GM12878 (cell line): ENCODE results near the gene RAP1GDS1. TPM values are rescaled to one million over a fixed set of nuclear protein-coding genes. Genes with fewer than 3 reads are reported as not detected.

Source experiments
- ATF7 ChIP-seq: fragments of 450-650 bp; IDR thresholded peaks from 2 replicates; pipeline ENCODE4 v1.6.1; 2016; ENCODE audit warnings: low read depth, mild to moderate bottlenecking
- CBFB ChIP-seq: IDR thresholded peaks from 2 replicates; pipeline ENCODE4 v1.6.1; 2016; ENCODE audit warnings: antibody characterized with exemption, low read depth
- EGR1 ChIP-seq, 2 experiments: IDR thresholded peaks; 1 replicate in 1 of 2; 2 replicates in 1 of 2; pipeline ENCODE4 v1.6.1; 2011 to 2012; ENCODE audit warnings: low read depth in 2 of 2, low read length in 2 of 2, borderline replicate concordance in 1 of 2, mild to moderate bottlenecking in 1 of 2, moderate library complexity in 1 of 2
- EZH2 ChIP-seq: IDR thresholded peaks from 2 replicates; pipeline ENCODE4 v1.6.1; 2012; ENCODE audit warnings: low read depth, mild to moderate bottlenecking, control low read depth, inconsistent platforms, low read length, borderline replicate concordance; ENCODE audit not compliant: control insufficient read depth
- FOXM1 ChIP-seq: IDR thresholded peaks from 2 replicates; pipeline ENCODE4 v1.6.1; 2012; ENCODE audit warnings: low read depth, mild to moderate bottlenecking, inconsistent platforms, low read length, moderate library complexity
- MTA2 ChIP-seq: fragments of 450-650 bp; IDR thresholded peaks from 2 replicates; pipeline ENCODE4 v1.6.1; 2016; ENCODE audit warnings: low read depth, mild to moderate bottlenecking, moderate library complexity
- MTA3 ChIP-seq: IDR thresholded peaks from 2 replicates; pipeline ENCODE4 v1.6.1; 2012; ENCODE audit warnings: low read length, inconsistent platforms, borderline replicate concordance
- NBN ChIP-seq: fragments of 450-650 bp; IDR thresholded peaks from 2 replicates; pipeline ENCODE4 v1.6.1; 2016
- NR2C2 ChIP-seq: IDR thresholded peaks from 2 replicates; pipeline ENCODE4 v1.6.1; 2011; ENCODE audit warnings: borderline replicate concordance, low read depth; ENCODE audit not compliant: control insufficient read depth, insufficient read length
- PAX5 ChIP-seq: IDR thresholded peaks from 2 replicates; pipeline ENCODE4 v1.6.1; 2011; ENCODE audit warnings: low read depth, low read length, borderline replicate concordance
- PML ChIP-seq: IDR thresholded peaks from 2 replicates; pipeline ENCODE4 v1.6.1; 2012; ENCODE audit warnings: low read length, inconsistent platforms
- POU2F2 ChIP-seq: IDR thresholded peaks from 3 replicates; pipeline ENCODE4 v1.6.1; 2011; ENCODE audit warnings: low read depth, mild to moderate bottlenecking, low read length, borderline replicate concordance
- RFX5 ChIP-seq: IDR thresholded peaks from 2 replicates; pipeline ENCODE4 v1.6.1; 2011; ENCODE audit warnings: low read depth, low read length, improper control_type of control experiment
- TARDBP ChIP-seq: IDR thresholded peaks from 2 replicates; pipeline ENCODE4 v1.6.1; 2016; ENCODE audit warnings: borderline replicate concordance
- TCF3 ChIP-seq: IDR thresholded peaks from 2 replicates; pipeline ENCODE4 v1.6.1; 2012; ENCODE audit warnings: low read depth, mild to moderate bottlenecking, low read length, borderline replicate concordance; ENCODE audit not compliant: insufficient read depth
- YY1 ChIP-seq: IDR thresholded peaks from 2 replicates; pipeline ENCODE4 v1.6.1; 2011; ENCODE audit warnings: low read depth, mild to moderate bottlenecking, low read length
- ZNF217 ChIP-seq: fragments of 450-650 bp; IDR thresholded peaks from 2 replicates; pipeline ENCODE4 v1.6.1; 2017; ENCODE audit warnings: antibody characterized with exemption, mild to moderate bottlenecking
- polyA plus RNA-seq, 11 experiments: library from polyadenylated mRNA; depleted of rRNA in 4 of 11; unstranded in 6 of 11; stranded (reverse) in 5 of 11; fragments of >200 nt; fragmentation: Nextera tagmentation in 4 of 11; fragmentation: Illumina TruSeq in 1 of 11; extraction: Ambion mirVana in 4 of 11; extraction: Trizol in 1 of 11; gene quantifications; 1 replicate in 1 of 11; 2 replicates in 10 of 11; pipeline versions ENCODE4 v1.2.1 to v1.2.3, GENCODE V29; 2011 to 2016; ENCODE audit warnings: inconsistent platforms in 2 of 11, missing spikeins in 2 of 11, low read depth in 1 of 11
- total RNA-seq, 4 experiments: library from RNA; depleted of rRNA in 3 of 4; stranded (reverse); fragments of >200 nt in 3 of 4; fragmentation: Illumina TruSeq in 1 of 4; extraction: Trizol in 1 of 4; gene quantifications; 2 replicates each; pipeline versions ENCODE4 v1.2.1 to v1.2.3, GENCODE V29; 2013 to 2021
- TF ChIP-seq, protein P1 (sequence below): fragments of 450-650 bp; IDR thresholded peaks from 2 replicates; pipeline ENCODE4 v1.6.1; 2017; ENCODE audit warnings: borderline replicate concordance
- TF ChIP-seq, protein P2 (sequence below): IDR thresholded peaks from 2 replicates; pipeline ENCODE4 v1.6.1; 2011; ENCODE audit warnings: low read depth, mild to moderate bottlenecking, low read length, moderate library complexity, borderline replicate concordance; ENCODE audit errors: extremely low read depth
- TF ChIP-seq, protein P3 (sequence below): IDR thresholded peaks from 2 replicates; pipeline ENCODE4 v1.6.1; 2012; ENCODE audit warnings: mild to moderate bottlenecking, low read depth, low read length
- TF ChIP-seq, protein P4 (sequence below): IDR thresholded peaks from 2 replicates; pipeline ENCODE4 v1.6.1; 2011; ENCODE audit warnings: mild to moderate bottlenecking, low read depth, low read length, moderate library complexity; ENCODE audit not compliant: insufficient replicate concordance

RAP1GDS1 gene
- total and polyA plus RNA-seq, 10 of the 15 experiments (the other 5 are each of a cell fraction or from before 2014, with no cell fraction given): 12.0 to 30.5 (median 20.7) TPM

DNA sequence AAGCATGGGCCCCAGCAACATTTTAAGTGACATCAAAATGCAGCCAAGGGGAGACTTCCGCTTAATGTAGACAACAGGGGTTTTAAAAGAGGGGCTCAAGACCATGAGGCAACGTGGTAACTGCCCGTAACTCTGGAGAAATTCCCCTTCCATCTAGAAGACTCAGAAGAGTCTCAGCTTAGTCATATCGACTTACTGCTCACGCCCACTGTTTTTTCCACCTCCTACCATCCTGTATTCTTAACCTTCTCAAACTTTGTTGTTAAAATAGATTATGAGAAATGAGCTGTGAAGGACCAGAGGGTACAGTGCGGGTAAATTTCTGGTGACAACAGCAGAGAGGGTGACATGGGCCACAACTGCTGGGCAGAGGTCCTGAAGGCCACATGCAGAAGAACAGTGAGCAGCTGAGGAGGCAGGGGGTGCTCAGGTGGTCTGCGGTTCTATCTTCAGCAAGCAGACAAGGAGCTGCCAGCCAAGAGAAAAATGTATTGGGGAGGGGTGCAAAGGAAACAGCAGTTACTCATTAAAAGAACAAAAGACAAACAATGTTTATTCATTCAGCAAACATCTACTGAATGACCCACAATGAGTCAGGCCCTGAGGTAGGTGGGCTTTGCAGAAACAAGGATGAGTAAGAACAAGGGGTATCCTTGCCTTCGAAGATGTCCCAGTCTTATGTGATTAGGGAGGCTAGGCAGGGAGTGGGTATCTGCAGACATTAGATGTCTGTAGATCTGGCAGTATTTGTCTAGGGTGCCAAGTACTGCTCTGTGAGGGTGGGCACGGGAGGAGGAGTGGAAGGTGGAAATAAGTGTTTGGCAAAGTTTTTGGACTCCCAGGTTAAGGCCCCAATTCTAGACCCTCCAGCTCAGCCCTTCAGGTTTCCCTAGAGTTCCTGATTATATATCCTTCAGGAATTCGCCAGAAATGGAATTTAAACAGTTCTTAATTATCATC lies 221.9 kb downstream of the RAP1GDS1 start (continued):
- TF ChIP-seq, protein P1, sequence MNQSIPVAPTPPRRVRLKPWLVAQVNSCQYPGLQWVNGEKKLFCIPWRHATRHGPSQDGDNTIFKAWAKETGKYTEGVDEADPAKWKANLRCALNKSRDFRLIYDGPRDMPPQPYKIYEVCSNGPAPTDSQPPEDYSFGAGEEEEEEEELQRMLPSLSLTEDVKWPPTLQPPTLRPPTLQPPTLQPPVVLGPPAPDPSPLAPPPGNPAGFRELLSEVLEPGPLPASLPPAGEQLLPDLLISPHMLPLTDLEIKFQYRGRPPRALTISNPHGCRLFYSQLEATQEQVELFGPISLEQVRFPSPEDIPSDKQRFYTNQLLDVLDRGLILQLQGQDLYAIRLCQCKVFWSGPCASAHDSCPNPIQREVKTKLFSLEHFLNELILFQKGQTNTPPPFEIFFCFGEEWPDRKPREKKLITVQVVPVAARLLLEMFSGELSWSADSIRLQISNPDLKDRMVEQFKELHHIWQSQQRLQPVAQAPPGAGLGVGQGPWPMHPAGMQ: no peak
- TF ChIP-seq, protein P2, sequence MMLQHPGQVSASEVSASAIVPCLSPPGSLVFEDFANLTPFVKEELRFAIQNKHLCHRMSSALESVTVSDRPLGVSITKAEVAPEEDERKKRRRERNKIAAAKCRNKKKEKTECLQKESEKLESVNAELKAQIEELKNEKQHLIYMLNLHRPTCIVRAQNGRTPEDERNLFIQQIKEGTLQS: no peak
- peak; percentile 80 for TF ChIP-seq MTA2
- TF ChIP-seq NBN: peak; percentile 51; the same call in 1 of the 2 replicates
- TF ChIP-seq, protein P3, sequence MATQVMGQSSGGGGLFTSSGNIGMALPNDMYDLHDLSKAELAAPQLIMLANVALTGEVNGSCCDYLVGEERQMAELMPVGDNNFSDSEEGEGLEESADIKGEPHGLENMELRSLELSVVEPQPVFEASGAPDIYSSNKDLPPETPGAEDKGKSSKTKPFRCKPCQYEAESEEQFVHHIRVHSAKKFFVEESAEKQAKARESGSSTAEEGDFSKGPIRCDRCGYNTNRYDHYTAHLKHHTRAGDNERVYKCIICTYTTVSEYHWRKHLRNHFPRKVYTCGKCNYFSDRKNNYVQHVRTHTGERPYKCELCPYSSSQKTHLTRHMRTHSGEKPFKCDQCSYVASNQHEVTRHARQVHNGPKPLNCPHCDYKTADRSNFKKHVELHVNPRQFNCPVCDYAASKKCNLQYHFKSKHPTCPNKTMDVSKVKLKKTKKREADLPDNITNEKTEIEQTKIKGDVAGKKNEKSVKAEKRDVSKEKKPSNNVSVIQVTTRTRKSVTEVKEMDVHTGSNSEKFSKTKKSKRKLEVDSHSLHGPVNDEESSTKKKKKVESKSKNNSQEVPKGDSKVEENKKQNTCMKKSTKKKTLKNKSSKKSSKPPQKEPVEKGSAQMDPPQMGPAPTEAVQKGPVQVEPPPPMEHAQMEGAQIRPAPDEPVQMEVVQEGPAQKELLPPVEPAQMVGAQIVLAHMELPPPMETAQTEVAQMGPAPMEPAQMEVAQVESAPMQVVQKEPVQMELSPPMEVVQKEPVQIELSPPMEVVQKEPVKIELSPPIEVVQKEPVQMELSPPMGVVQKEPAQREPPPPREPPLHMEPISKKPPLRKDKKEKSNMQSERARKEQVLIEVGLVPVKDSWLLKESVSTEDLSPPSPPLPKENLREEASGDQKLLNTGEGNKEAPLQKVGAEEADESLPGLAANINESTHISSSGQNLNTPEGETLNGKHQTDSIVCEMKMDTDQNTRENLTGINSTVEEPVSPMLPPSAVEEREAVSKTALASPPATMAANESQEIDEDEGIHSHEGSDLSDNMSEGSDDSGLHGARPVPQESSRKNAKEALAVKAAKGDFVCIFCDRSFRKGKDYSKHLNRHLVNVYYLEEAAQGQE: no peak
- 0 out of 2 replicates have a peak, but pooled peaks have one; percentile 36 for TF ChIP-seq PAX5
- no peak for TF ChIP-seq EZH2
- 0 out of 3 replicates have a peak, but pooled peaks have one; percentile 14 for TF ChIP-seq POU2F2
- no peak for TF ChIP-seq ZNF217
- TF ChIP-seq, protein P4, sequence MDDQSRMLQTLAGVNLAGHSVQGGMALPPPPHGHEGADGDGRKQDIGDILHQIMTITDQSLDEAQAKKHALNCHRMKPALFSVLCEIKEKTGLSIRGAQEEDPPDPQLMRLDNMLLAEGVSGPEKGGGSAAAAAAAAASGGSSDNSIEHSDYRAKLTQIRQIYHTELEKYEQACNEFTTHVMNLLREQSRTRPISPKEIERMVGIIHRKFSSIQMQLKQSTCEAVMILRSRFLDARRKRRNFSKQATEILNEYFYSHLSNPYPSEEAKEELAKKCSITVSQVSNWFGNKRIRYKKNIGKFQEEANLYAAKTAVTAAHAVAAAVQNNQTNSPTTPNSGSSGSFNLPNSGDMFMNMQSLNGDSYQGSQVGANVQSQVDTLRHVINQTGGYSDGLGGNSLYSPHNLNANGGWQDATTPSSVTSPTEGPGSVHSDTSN: no peak
- peak; percentile 57; the same call in 1 of the 2 replicates for TF ChIP-seq ATF7
- no peak for TF ChIP-seq YY1
- peak; percentile 91 for TF ChIP-seq FOXM1
- TF ChIP-seq PML: peak; percentile 54; the same call in 1 of the 2 replicates
- TF ChIP-seq CBFB: no peak
- no peak for TF ChIP-seq TARDBP
- TF ChIP-seq TCF3: no peak
- no peak for TF ChIP-seq NR2C2
- TF ChIP-seq EGR1 (IDR thresholded peaks at IDR 0.05; ENCODE audit: borderline replicate concordance in 1 of 2, low read depth in 2 of 2, low read length in 2 of 2): peak in 1 of 2 experiments; percentile 45; a peak in 1 of 3 replicates
- TF ChIP-seq RFX5: no peak
- 0 out of 2 replicates have a peak, but pooled peaks have one; percentile 8 for TF ChIP-seq MTA3
